ENCODE results near the gene SLC9A6. TPM values are rescaled to one million over a fixed set of nuclear protein-coding genes. Genes with fewer than 3 reads are reported as not detected.

The SLC9A6 gene
- total RNA-seq, 1 donor from 2014 or later = 24.2 TPM

DNA sequence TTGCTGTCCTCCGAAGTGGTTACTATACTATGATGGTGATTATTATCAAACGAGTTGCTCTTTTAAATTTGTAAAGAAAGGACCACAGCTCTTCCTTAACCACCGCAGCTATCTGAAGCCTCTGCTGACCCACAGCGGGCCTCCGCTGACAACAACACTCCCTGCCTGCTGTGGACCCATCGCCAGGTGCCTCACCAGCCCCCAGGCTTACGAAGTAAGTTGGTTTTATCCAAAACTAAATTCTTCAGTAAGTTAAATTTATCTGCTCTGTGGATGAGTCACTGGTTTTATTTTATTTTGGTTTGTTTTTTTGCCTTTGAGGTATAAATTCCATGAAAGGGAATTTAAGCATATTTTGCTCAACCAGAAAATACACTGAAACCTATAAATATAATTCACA lies 54.7 kb downstream of the SLC9A6 start:
- Mint-ChIP-seq H3K27me3 (ENCODE audit: insufficient read depth, low read depth) (peaks cover 3% of the 10 kb centered on the region), H3K4me3 (no peak overlapping the region), H3K9me3 (no peaks in the 10 kb centered on the region), H3K27ac (no peak overlapping the region), H3K4me1 (peaks cover 7% of the 10 kb centered on the region), H3K36me3 (peaks cover 2% of the 10 kb centered on the region)
- TF ChIP-seq EZH2 (IDR thresholded peaks at IDR 0.05) (no peak), EZH2phosphoT487 (IDR thresholded peaks at IDR 0.05) (no peak)
- TF ChIP-seq, protein P1, sequence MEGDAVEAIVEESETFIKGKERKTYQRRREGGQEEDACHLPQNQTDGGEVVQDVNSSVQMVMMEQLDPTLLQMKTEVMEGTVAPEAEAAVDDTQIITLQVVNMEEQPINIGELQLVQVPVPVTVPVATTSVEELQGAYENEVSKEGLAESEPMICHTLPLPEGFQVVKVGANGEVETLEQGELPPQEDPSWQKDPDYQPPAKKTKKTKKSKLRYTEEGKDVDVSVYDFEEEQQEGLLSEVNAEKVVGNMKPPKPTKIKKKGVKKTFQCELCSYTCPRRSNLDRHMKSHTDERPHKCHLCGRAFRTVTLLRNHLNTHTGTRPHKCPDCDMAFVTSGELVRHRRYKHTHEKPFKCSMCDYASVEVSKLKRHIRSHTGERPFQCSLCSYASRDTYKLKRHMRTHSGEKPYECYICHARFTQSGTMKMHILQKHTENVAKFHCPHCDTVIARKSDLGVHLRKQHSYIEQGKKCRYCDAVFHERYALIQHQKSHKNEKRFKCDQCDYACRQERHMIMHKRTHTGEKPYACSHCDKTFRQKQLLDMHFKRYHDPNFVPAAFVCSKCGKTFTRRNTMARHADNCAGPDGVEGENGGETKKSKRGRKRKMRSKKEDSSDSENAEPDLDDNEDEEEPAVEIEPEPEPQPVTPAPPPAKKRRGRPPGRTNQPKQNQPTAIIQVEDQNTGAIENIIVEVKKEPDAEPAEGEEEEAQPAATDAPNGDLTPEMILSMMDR (IDR thresholded peaks at IDR 0.05) = no peak
- Histone ChIP-seq H3F3A (ENCODE audit: low read depth) (no peaks in the 10 kb centered on the region), H3K27ac (no peak overlapping the region), H3K4me2 (no peak overlapping the region), H4K20me1 (ENCODE audit: low read depth) (no peaks in the 10 kb centered on the region), H3K79me2 (ENCODE audit: low read depth) (no peaks in the 10 kb centered on the region), H3K9me3 (ENCODE audit: low read depth) (no peaks in the 10 kb centered on the region), H2AFZ (replicated peaks) (no peak overlapping the region), H3K4me3 (no peak overlapping the region), H3K27me3 (no peaks in the 10 kb centered on the region), H3K4me1 (no peaks in the 10 kb centered on the region), H3K9ac (no peak overlapping the region), H3K36me3 (no peaks in the 10 kb centered on the region)
- no peak for DNase-seq (ENCODE audit: low spot score)

DNA sequence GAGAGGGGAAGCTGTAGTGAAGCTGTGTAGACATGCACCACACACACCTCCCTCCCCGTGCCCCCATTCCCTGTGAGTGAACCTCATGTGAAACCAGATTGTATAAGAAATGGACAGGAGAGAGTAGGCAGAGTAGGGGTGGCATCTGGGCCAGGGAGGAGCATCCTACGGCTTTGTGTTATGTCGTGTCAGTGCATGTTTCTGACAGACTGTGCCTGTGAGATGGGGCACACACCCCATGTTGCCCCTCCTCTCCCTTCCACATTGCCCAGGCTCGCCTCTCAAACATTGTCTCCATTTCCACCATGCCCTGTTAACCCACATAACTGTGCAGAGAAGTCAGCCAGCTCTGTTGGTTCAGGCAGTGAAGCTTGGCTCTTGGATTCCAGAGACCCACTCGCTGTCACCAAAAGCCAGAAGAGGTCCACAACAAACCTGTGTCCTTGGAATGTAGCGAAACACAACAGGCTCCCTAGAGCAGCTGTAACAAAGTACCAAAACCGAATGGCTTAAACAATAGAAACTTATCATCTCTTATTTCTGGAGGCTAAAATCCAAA lies 56.1 kb downstream of the SLC9A6 start:
- no peaks in the 10 kb centered on the region for H3K27me3 ChIP-seq
- Mint-ChIP-seq H3K4me1 (peaks cover 20% of the 10 kb centered on the region), H3K27ac (no peak overlapping the region), H3K36me3 (peaks cover 2% of the 10 kb centered on the region), H3K4me3 (no peak overlapping the region), H3K27me3 (ENCODE audit: insufficient read depth, low read depth) (peaks cover 1% of the 10 kb centered on the region), H3K9me3 (no peaks in the 10 kb centered on the region)
- H3K4me3 ChIP-seq = no peak overlapping the region
- no peak for DNase-seq (ENCODE audit: low spot score)
- no peaks in the 10 kb centered on the region for H3K36me3 ChIP-seq
- H3K4me2 ChIP-seq = no peak overlapping the region
- no peak overlapping the region for H3K9ac ChIP-seq
- no peaks in the 10 kb centered on the region for H3F3A ChIP-seq (ENCODE audit: low read depth)
- H3K4me1 ChIP-seq = peaks cover 6% of the 10 kb centered on the region
- peaks cover 7% of the 10 kb centered on the region for H4K20me1 ChIP-seq (ENCODE audit: low read depth)
- TF ChIP-seq EZH2phosphoT487 (IDR thresholded peaks at IDR 0.05) = no peak
- no peak overlapping the region for H2AFZ ChIP-seq (replicated peaks)
- H3K79me2 ChIP-seq (ENCODE audit: low read depth) = no peaks in the 10 kb centered on the region
- no peak overlapping the region for H3K27ac ChIP-seq
- H3K9me3 ChIP-seq (ENCODE audit: low read depth) = no peaks in the 10 kb centered on the region

DNA sequence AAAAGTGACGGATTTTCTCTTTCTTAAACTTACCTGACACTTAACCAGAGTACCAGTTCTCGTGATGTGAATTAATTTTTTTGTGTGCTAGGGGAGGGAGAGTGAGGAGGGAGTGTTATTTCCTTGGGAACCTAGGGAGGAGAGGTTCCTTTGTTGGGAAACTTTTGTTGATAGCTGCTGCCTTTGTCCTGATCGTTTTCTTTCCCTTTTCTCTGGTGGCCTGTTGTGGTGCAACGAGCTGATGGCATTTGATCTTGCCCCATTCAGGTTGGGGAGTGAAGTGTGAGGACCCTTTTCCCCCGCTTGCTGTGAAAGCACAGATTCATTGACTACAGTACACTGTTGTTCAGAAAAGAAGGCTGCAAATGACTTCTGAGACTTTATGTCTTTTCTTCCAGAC lies 59.8 kb downstream of the SLC9A6 start:
- Mint-ChIP-seq H3K36me3 (peaks cover 2% of the 10 kb centered on the region), H3K4me1 (peaks cover 23% of the 10 kb centered on the region), H3K9me3 (peaks cover 2% of the 10 kb centered on the region), H3K27me3 (ENCODE audit: insufficient read depth, low read depth) (peaks cover under 1% of the 10 kb centered on the region), H3K27ac (peak overlapping the region; percentile 26), H3K4me3 (no peak overlapping the region)
- Histone ChIP-seq H3K9ac (no peak overlapping the region), H3F3A (ENCODE audit: low read depth) (no peaks in the 10 kb centered on the region), H4K20me1 (ENCODE audit: low read depth) (peaks cover 7% of the 10 kb centered on the region), H3K9me3 (ENCODE audit: low read depth) (no peaks in the 10 kb centered on the region), H2AFZ (replicated peaks) (no peak overlapping the region), H3K79me2 (ENCODE audit: low read depth) (no peaks in the 10 kb centered on the region), H3K36me3 (no peaks in the 10 kb centered on the region), H3K4me2 (peak overlapping the region; percentile 22), H3K4me1 (peaks cover 6% of the 10 kb centered on the region), H3K27me3 (no peaks in the 10 kb centered on the region), H3K27ac (no peak overlapping the region), H3K4me3 (no peak overlapping the region)
- no peak for TF ChIP-seq EZH2 (IDR thresholded peaks at IDR 0.05)
- no peak for TF ChIP-seq EZH2phosphoT487 (IDR thresholded peaks at IDR 0.05)
- TF ChIP-seq, protein P1 (IDR thresholded peaks at IDR 0.05) = no peak
- DNase-seq (ENCODE audit: low spot score) = peak; percentile 63

DNA sequence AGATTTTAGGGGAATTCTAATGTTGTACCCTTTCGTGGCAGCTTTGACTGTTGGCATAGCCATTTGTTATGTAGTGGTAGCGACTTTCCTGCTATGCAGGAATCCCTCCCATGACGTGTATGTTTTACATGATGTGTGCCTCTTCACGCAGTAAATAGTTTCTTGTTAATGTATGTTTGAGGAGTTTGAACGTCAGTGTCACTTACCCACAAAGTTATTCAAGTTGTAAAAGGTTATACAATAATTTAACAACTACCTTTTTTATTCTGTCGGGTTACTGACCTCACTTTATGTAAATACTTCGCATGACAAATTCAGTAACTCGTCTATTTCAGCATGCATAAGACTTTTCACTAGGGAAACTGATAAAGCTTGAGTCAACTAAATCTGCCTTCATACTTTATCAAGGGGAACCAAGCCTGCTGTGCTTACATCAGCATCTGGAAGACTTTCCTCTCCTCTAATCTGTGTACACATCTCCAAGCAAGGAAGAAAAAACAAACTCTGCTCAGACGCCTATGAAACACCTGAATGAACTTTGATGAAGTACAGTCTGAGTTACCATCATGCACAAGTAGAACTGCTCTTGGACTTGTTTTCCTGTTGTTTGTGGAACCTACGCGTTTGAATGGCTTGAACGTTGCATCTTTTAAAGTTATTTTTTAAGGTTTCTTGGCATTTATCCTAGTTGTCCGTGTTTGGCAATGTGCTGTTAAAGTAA lies 61.2 kb downstream of the SLC9A6 start:
- Mint-ChIP-seq H3K27me3 (ENCODE audit: insufficient read depth, low read depth) (peaks cover 5% of the 10 kb centered on the region), H3K27ac (no peak overlapping the region), H3K9me3 (peaks cover 5% of the 10 kb centered on the region), H3K36me3 (peaks cover 2% of the 10 kb centered on the region), H3K4me3 (no peak overlapping the region), H3K4me1 (peaks cover 23% of the 10 kb centered on the region)
- Histone ChIP-seq H3K4me3 (no peak overlapping the region), H4K20me1 (ENCODE audit: low read depth) (peaks cover 7% of the 10 kb centered on the region), H3K4me2 (no peak overlapping the region), H3K9me3 (ENCODE audit: low read depth) (no peaks in the 10 kb centered on the region), H2AFZ (replicated peaks) (no peak overlapping the region), H3K36me3 (no peaks in the 10 kb centered on the region), H3K27ac (no peak overlapping the region), H3K4me1 (peaks cover 6% of the 10 kb centered on the region), H3F3A (ENCODE audit: low read depth) (no peaks in the 10 kb centered on the region), H3K79me2 (ENCODE audit: low read depth) (no peaks in the 10 kb centered on the region), H3K9ac (no peak overlapping the region), H3K27me3 (no peaks in the 10 kb centered on the region)
- DNase-seq (ENCODE audit: low spot score) = no peak
- TF ChIP-seq EZH2phosphoT487 (IDR thresholded peaks at IDR 0.05) = no peak
- TF ChIP-seq EZH2 (IDR thresholded peaks at IDR 0.05) = no peak
- TF ChIP-seq, protein P1 (IDR thresholded peaks at IDR 0.05) = no peak

Measured in neural progenitor cell (in vitro differentiated cells).